ENCODE measurements around the gene KRTAP10-2.
"Not testable (repeated sequence)": the region's sequence is repeated elsewhere in the genome, so short reads cannot be mapped to it uniquely, and the experiment has no call there.

Gene KRTAP10-2

DNA sequence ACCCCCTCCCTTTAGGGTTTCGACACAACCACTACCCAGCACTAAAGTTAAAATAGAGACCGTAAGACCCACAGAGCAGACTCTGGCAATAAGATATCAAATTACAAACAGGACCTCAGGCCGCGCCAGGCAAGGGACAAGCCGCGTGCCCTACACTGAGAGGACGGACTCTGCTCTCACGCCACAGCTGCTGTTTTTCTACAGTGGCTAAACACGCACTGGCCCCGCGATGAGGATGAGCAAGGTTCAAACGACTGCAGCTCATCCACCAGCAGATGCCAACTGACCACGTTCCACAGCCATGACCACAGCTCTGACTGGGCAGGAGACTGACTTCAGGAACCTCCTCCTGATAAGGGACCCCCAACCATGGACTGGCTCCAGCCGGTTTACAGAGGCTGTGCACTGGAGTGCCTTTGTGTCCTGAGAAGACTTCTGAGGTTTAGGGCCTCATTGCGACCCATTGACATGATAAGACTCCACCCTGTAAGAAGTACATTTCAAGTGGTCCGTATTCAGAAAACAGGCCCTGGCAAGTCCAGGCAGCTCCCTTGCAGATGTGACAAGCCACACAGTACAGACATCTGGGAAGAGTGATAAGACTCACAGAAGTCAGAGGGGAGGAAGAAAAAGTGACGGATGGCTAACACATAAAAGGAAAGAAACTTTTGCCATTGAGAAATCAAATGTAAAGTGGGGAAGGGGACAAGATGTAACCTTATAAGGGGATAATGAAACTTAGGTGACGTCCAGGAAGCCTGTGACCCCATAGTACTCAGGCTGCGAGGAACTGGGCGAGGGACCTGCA is 42.5 kb upstream of the KRTAP10-2 start:
- TF ChIP-seq Cebpa-rat (IDR thresholded peaks at IDR 0.05), result no peak
- H3K27me3 ChIP-seq, result no peaks in the 10 kb centered on the region
- H3K36me3 ChIP-seq, result no peaks in the 10 kb centered on the region
- H3K9ac ChIP-seq, result peak overlapping the region; percentile 17; the same call in 1 of the 2 replicates
- no peaks in the 10 kb centered on the region for H3K9me3 ChIP-seq
- peak overlapping the region; percentile 61; the same call in 1 of the 2 replicates for H3K27ac ChIP-seq
- H3K4me2 ChIP-seq, result peak overlapping the region; percentile 82
- peaks cover 33% of the 10 kb centered on the region for H3K4me1 ChIP-seq
- no peaks in the 10 kb centered on the region for H4K20me1 ChIP-seq
- H3K4me3 ChIP-seq, result no peak overlapping the region

DNA sequence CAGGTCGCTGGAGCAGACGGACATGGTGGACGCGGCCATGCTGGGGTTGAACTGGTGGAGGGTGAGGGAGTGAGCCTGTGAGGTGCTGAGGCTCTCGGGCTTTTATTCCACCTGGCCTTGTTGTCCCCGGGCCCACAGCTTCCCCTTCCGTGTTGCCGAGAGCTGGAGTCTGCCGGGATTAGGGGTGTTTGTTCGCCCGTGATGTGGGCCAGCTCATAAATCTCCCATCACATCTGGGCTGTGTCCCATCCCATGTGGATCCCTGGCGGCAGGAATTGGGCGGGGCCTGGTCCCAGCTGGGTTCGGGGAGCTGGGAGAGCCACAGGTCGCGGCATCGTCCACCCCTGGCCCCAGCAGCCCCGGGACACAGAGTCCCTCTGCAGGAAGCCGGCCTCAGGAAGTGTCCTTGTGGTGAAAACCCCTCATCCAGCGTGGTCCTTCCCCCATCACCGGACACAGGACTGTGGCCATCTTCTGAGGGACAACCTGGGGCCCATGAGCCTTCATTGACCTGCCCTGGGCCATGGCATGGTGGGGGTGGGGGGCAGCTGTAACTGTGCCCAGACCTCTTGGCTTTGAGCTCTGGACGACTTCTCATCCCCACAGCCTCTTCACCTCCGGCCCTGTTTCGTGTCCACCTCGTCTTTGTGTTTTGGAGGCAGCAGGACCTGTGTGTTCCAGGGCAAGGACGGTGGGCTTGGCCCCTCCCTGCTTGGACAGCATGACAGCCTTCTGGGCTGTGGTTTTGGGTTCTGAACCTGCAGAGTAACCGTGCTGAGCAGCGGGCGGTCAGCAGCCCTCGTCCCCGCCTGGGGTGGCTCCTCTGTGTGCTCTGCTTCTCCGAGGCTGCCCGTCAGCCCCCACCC is 41.4 kb upstream of the KRTAP10-2 start, which contains the start of gene KRTAP10-6:
KRTAP10-6 (minus strand) TSS at position 60 of the 866 bp plus-strand sequence; CDS start at position 39, 21 bp downstream.
- Histone ChIP-seq H3K27ac (peak within 1 kb of the TSS; percentile 61), H3K9ac (peak within 1 kb of the TSS; percentile 17; the same call in 1 of the 2 replicates), H3K36me3 (no peaks in the 10 kb centered on the region), H4K20me1 (no peaks in the 10 kb centered on the region), H3K4me1 (peaks cover 33% of the 10 kb centered on the region), H3K4me3 (no peak within 1 kb of the TSS), H3K4me2 (peak within 1 kb of the TSS; percentile 82), H3K9me3 (no peaks in the 10 kb centered on the region), H3K27me3 (no peaks in the 10 kb centered on the region)
- TF ChIP-seq Cebpa-rat (IDR thresholded peaks at IDR 0.05), result no peak

DNA sequence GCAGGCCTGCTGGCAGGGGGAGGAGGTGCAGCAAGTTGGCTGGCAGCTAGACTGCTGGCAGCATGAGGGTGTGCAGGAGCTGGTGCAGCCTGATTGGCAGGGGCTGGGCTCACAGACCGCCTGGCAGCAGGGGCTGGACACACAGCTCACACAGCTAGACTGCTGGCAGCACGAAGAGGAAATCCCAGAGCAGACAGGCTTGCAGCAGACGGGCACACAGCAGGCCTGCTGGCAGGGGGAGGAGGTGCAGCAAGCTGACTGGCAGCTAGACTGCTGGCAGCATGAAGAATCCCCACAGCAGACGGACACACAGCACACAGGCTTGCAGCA is 40.5 kb upstream of the KRTAP10-2 start:
- not testable (repeated sequence) for H3K9me3 ChIP-seq, H3K27me3 ChIP-seq, H4K20me1 ChIP-seq, H3K9ac ChIP-seq, H3K27ac ChIP-seq, H3K36me3 ChIP-seq, H3K4me2 ChIP-seq, H3K4me3 ChIP-seq
- peaks cover 33% of the 10 kb centered on the region for H3K4me1 ChIP-seq

DNA sequence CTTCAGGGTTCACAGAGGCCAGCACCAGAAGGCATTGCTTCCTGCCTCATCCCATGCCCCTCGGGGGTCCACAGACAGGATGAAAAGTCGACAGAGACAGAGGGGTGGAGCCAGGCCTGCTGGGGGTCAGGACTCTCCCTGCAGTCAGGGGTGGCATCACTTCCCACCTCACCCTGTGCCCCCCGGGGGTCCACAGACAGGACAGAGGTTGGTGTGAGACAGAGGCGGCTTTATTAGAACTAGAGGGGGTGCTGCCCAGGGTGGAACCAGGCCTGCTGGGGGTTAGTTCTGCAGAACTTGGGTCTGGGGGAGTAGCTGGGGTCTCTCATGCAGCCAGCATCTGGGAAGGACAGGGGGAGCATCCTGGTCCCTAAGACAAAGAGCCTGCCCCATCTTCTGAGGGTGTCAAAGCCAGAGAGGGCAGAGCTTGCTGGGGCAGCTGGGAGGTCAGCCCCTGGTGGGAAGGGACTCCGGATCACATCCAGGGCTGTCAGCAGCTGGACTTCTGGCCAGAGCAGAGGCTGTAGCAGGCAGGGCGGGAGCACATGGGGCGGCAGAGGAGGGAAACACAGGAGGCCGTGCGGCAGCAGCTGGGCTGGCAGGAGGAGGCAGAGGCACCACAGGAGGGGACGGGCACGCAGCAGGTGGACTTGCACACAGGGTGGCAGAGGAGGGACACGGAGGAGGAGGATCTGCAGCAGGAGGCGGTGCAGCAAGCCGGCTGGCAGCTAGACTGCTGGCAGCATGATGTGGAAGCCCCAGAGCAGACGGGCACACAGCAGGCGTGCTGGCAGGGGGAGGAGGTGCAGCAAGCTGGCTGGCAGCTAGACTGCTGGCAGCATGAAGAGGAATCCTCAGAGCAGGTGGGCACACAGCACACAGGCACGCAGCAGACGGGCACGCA is 39.8 kb upstream of the KRTAP10-2 start:
- H3K4me3 ChIP-seq, H3K9ac ChIP-seq, H3K27ac ChIP-seq, H4K20me1 ChIP-seq, H3K27me3 ChIP-seq, H3K9me3 ChIP-seq, H3K4me2 ChIP-seq, H3K36me3 ChIP-seq: not testable (repeated sequence)
- H3K4me1 ChIP-seq, result peaks cover 33% of the 10 kb centered on the region

DNA sequence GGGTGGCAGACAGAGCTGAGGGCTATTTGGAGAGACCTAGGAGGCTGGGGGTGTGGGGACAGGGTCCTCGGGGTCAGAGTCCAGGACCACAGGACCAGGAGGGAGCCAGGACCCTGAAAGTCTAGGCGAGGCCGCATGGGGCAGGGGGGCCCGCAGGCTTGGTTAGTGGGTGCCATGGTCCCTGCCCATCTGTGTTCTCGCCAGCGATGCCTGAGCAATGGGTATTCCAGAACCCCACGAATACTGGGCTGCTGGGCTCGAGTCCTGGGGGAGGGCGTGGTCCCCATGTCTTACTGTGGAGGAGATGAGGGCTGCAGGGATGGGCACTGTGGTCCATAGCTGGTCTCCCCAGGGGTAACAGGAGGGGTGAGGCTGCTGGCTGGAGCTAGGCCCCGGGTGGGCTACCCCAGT is 39.0 kb upstream of the KRTAP10-2 start:
- Histone ChIP-seq H3K27ac (no peak overlapping the region), H3K9me3 (peaks cover 6% of the 10 kb centered on the region; the same call in 1 of the 2 replicates), H3K4me3 (no peak overlapping the region), H3K4me2 (no peak overlapping the region), H3K9ac (no peak overlapping the region), H4K20me1 (no peaks in the 10 kb centered on the region), H3K27me3 (no peaks in the 10 kb centered on the region), H3K36me3 (no peaks in the 10 kb centered on the region), H3K4me1 (peaks cover 32% of the 10 kb centered on the region)
- no peak for TF ChIP-seq Cebpa-rat (IDR thresholded peaks at IDR 0.05)

DNA sequence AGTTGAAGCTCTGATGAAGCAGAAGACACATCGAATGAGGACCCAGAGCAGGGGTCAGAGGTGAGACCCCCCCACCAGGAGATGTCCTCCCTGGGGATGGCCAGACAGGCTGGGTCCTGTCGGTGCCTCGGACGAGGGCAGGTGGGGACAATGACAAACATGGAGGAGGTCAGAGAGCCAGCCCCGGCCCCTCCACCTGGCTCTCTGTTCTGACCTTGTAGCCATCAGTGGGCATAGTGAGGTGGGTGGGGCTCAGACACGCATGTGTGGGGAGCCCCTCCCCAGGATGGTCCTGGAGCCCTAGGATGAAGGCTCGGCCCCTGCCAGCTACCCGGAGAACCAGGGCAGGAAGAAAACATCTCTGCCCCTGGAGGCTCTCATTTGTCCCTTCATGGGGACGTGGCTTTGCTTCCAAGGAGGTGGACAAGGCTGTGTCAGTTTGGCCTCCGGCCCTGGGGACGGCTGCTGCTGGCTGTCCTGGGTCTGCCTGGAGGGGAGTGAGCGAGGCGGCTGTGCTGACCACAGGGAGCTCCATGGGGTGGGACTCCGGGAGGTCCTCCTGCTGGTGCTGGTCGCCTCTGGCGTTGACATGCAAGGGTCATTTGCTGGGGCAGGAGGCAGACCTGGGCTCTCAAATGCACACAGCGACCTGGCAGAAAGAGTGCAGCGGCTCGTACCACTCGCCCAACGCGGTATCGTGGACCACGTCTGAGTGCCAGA is 38.4 kb upstream of the KRTAP10-2 start:
- Histone ChIP-seq H3K27me3 (no peaks in the 10 kb centered on the region), H3K9me3 (peaks cover 6% of the 10 kb centered on the region; the same call in 1 of the 2 replicates)
- no peak for TF ChIP-seq Cebpa-rat (IDR thresholded peaks at IDR 0.05)

DNA sequence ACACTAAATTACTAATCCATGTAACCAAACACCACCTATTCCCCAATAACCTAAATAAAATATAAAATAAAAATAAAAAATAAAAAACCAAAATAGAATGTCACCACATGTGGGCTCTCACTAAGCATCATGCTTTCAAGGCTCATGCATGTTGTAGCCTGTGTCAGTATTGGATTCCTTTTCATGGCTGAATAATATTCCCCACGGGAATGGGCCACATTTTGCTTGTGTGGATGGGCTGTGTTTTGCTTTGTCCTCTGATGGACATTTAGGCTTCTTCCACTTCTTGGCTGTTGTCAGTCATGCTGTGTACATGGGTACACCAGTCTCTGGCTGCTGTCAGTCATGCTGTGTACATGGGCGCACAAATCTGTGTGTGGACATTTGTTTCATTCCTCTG is 37.8 kb upstream of the KRTAP10-2 start:
- H4K20me1 ChIP-seq, result no peaks in the 10 kb centered on the region
- H3K27me3 ChIP-seq, result no peaks in the 10 kb centered on the region
- H3K4me3 ChIP-seq, result no peak overlapping the region
- no peaks in the 10 kb centered on the region for H3K36me3 ChIP-seq
- H3K9me3 ChIP-seq, result peaks cover 6% of the 10 kb centered on the region; the same call in 1 of the 2 replicates
- H3K4me1 ChIP-seq, result peaks cover 24% of the 10 kb centered on the region
- no peak overlapping the region for H3K9ac ChIP-seq
- no peak overlapping the region for H3K4me2 ChIP-seq
- no peak overlapping the region for H3K27ac ChIP-seq
- no peak for TF ChIP-seq Cebpa-rat (IDR thresholded peaks at IDR 0.05)

More for the DNA sequence above, 38.4 kb upstream of the KRTAP10-2 start:
- Histone ChIP-seq H3K36me3 (no peaks in the 10 kb centered on the region), H3K4me1 (peaks cover 26% of the 10 kb centered on the region), H4K20me1 (no peaks in the 10 kb centered on the region), H3K27ac (no peak overlapping the region), H3K4me2 (no peak overlapping the region), H3K4me3 (no peak overlapping the region), H3K9ac (no peak overlapping the region)

DNA sequence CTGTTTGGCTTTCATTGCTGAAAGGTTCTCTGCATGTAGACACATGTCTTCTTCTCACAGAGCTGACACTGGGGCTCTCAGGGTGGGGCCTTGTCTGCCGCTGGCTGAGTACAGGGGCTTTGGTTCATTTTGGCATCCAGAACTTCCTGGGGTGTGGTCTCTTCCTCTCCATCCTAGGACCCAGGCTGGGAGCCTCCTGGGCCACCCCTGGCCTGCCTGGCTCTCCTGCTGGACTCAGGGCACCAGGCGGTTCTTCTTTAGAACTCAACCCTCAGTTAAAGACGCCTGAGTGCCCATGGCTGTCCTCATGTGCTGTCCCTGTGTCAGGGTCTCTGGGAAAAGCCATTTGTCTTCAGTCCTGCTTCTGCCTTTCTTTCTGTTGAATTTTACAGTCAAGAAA is 34.6 kb upstream of the KRTAP10-2 start:
- Histone ChIP-seq H3K4me3 (no peak overlapping the region), H4K20me1 (no peaks in the 10 kb centered on the region), H3K9ac (no peak overlapping the region), H3K4me2 (no peak overlapping the region), H3K4me1 (peaks cover 24% of the 10 kb centered on the region), H3K27ac (no peak overlapping the region), H3K36me3 (no peaks in the 10 kb centered on the region), H3K9me3 (peaks cover 23% of the 10 kb centered on the region), H3K27me3 (no peaks in the 10 kb centered on the region)
- no peak for TF ChIP-seq Cebpa-rat (IDR thresholded peaks at IDR 0.05)

DNA sequence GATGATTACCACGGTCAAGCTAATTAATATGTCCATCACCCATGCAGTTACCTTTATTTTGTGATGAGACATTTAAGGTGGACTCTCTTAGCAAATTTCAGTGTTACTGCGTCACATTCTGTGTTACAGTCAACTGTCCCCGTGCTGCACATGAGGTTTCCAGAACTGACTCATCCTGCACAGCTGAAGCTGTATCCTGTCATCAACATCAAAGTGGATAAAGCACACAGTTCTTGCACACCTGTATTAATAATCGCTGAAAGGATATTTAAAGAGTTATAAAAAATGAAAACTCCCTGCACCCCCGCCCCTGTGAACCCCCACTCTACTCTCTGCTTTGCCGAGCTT is 32.5 kb upstream of the KRTAP10-2 start:
- Histone ChIP-seq H3K4me2 (no peak overlapping the region), H3K27ac (no peak overlapping the region), H3K27me3 (no peaks in the 10 kb centered on the region), H3K4me1 (peaks cover 24% of the 10 kb centered on the region), H3K36me3 (no peaks in the 10 kb centered on the region), H3K9me3 (peaks cover 44% of the 10 kb centered on the region), H4K20me1 (no peaks in the 10 kb centered on the region), H3K4me3 (no peak overlapping the region), H3K9ac (no peak overlapping the region)
- TF ChIP-seq Cebpa-rat (IDR thresholded peaks at IDR 0.05), result no peak
